ENCODE measurements around the gene ADAT2. TPM values are rescaled to one million over a fixed set of nuclear protein-coding genes. Genes with fewer than 3 reads are reported as not detected.

Gene ADAT2
- polyA plus RNA-seq, 1 donor from 2014 or later: 3.3 TPM

- Histone ChIP-seq H3K79me2 (replicated peaks; ENCODE audit: insufficient read depth, low read length) (no peaks in the 10 kb centered on the region), H3K36me3 (ENCODE audit: insufficient read depth, low read length) (no peaks in the 10 kb centered on the region), H3K4me3 (ENCODE audit: low read length) (no peak overlapping the region), H3K4me2 (ENCODE audit: low read length) (no peak overlapping the region), H3K9me3 (ENCODE audit: low read length) (no peaks in the 10 kb centered on the region), H3K9me2 (ENCODE audit: insufficient read depth, low read length) (no peaks in the 10 kb centered on the region), H2AFZ (ENCODE audit: low read depth, low read length) (no peak overlapping the region), H4K20me1 (ENCODE audit: insufficient read depth) (no peaks in the 10 kb centered on the region), H3F3A (ENCODE audit: insufficient read depth, low read length, poor library complexity, severe bottlenecking) (no peaks in the 10 kb centered on the region), H3K27me3 (ENCODE audit: insufficient read depth, low read depth, low read length) (no peaks in the 10 kb centered on the region), H3K27ac (ENCODE audit: low read length) (no peak overlapping the region), H3K9ac (ENCODE audit: low read length) (no peak overlapping the region)
- TF ChIP-seq TAF1 (IDR thresholded peaks at IDR 0.05; ENCODE audit: low read depth): no peak
Measured at GRCh38 chr6:143401636-143402370, 48.7 kb downstream of the ADAT2 start.

- Histone ChIP-seq H3F3A (ENCODE audit: insufficient read depth, low read length, poor library complexity, severe bottlenecking) (no peaks in the 10 kb centered on the region), H4K20me1 (ENCODE audit: insufficient read depth) (no peaks in the 10 kb centered on the region), H3K36me3 (ENCODE audit: insufficient read depth, low read length) (no peaks in the 10 kb centered on the region), H2AFZ (ENCODE audit: low read depth, low read length) (no peak overlapping the region), H3K9me3 (ENCODE audit: low read length) (no peaks in the 10 kb centered on the region), H3K4me2 (ENCODE audit: low read length) (no peak overlapping the region), H3K4me3 (ENCODE audit: low read length) (no peak overlapping the region), H3K9me2 (ENCODE audit: insufficient read depth, low read length) (no peaks in the 10 kb centered on the region), H3K79me2 (replicated peaks; ENCODE audit: insufficient read depth, low read length) (no peaks in the 10 kb centered on the region), H3K27ac (ENCODE audit: low read length) (no peak overlapping the region), H3K27me3 (ENCODE audit: insufficient read depth, low read depth, low read length) (no peaks in the 10 kb centered on the region), H3K9ac (ENCODE audit: low read length) (no peak overlapping the region)
- TF ChIP-seq EZH2 (IDR thresholded peaks at IDR 0.05; ENCODE audit: borderline replicate concordance, insufficient read depth, low read length, poor library complexity, severe bottlenecking) (no peak), EP300 (conservative IDR thresholded peaks at IDR 0.05; ENCODE audit: poor library complexity, severe bottlenecking) (no peak), SMC3 (conservative IDR thresholded peaks at IDR 0.05; ENCODE audit: poor library complexity) (no peak), RAD21 (conservative IDR thresholded peaks at IDR 0.05) (no peak), TAF1 (IDR thresholded peaks at IDR 0.05; ENCODE audit: low read depth) (no peak), MXI1 (conservative IDR thresholded peaks at IDR 0.05; ENCODE audit: poor library complexity, severe bottlenecking) (no peak), REST (IDR thresholded peaks at IDR 0.05; ENCODE audit: borderline replicate concordance) (no peak), CTCF (IDR thresholded peaks at IDR 0.05; ENCODE audit: poor library complexity, severe bottlenecking) (no peak), POLR2AphosphoS5 (IDR thresholded peaks at IDR 0.05) (no peak)
Measured at GRCh38 chr6:143401068-143401446, 49.4 kb downstream of the ADAT2 start.

Measured in neural cell (in vitro differentiated cells).